Measurements from ENCODE around the gene SH3RF2.

The SH3RF2 gene

DNA sequence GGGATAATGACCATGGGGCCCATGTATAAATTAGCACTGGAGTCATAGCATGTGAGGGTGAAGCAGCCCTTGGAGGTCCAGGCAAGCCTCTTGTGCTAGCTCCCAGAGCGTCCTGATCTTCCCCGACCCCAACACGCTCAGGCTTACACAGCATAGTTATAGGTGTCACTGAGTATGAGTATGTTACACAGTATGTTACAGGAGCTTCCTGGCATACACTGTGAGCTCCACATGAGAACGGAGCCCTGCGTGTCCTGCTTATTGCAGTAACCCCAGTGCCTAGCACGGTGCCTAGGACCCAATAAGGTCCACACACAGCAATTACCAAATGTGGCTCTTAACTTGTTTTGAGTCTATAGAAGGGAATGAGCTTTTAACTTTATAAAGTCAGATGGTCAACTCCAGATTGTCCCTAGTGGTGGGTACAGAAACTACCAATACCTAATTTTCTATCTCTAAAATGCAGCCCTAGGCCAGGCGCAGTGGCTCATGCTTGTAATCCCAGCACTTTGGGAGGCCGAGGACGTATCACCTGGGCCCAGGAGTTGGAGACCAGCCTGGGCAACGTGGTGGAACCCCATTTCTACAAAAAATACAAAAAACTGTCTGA is 104.9 kb downstream of the SH3RF2 start:
- peak; percentile 43 for DNase-seq (ENCODE audit: low read depth)

DNA sequence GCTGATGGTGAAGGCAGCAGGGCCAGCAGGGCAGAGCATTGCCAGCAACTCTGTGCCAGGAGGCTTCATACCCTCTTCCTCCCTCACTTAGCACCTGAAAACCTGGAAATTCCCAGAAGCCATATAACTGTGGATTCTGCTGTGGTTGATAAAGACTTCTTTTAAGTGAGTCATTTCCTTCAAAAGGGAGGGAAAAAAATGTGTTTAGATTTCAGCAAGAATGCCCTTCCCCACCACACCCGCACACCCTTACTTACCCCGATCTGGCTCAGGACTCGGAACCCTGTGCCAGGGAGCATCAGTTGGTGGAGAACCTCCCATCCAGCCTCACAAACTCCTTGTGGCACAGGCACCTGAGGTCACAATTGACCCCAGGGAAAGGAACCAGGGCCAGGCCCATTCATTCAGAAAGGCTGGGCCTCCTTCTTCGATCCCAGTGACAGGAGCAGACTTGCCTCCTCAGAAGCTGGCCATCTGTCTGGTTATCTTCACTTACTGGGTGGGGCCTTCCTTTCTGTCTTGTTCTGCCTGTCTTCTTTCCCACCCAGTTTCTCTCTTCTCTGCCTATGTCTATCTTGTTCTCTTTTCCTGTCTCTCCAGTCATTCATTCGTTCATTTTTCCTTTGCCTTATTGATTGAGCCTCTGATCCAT is 106.4 kb downstream of the SH3RF2 start:
- DNase-seq (ENCODE audit: low read depth), result peak; percentile 88

DNA sequence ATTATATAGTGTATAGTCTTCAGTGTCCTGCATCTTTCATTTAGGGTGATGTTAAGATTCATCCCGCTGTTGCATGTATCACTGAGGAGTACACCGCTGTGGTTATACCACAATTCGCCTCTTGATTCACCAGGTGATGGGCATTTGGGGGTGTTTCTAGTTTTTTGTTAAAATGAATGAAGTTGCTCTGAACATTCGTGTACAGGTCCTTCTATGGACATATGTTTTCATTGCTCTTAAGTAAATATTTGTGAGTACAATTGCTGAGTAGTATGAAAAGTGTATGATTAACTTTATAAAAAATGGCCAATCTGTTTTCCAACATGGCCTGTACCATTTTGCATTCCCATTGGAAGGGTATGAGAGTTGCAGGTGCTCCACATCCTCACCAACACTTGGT is 107.3 kb downstream of the SH3RF2 start:
- no peak for DNase-seq (ENCODE audit: low read depth)

DNA sequence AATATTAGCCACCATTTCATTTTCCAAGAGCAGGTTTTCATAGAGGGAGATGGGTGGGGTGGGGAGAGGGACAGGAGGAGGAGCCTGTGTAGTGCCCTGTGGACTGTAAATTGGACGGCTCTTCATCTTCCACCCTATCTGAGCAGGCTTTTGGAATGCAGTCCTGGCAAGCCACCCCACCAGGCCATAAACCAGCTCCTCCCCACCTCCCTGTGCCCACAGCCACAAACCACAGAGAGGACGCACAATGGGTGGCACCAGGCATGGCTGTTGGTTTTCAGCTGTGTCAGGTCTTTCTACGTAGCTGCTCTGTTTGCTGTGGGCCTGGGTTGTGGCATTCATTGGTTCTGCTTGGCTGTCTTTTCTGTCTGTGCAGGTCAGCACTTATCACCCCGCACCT is 111.0 kb downstream of the SH3RF2 start:
- DNase-seq (ENCODE audit: low read depth), result no peak

DNA sequence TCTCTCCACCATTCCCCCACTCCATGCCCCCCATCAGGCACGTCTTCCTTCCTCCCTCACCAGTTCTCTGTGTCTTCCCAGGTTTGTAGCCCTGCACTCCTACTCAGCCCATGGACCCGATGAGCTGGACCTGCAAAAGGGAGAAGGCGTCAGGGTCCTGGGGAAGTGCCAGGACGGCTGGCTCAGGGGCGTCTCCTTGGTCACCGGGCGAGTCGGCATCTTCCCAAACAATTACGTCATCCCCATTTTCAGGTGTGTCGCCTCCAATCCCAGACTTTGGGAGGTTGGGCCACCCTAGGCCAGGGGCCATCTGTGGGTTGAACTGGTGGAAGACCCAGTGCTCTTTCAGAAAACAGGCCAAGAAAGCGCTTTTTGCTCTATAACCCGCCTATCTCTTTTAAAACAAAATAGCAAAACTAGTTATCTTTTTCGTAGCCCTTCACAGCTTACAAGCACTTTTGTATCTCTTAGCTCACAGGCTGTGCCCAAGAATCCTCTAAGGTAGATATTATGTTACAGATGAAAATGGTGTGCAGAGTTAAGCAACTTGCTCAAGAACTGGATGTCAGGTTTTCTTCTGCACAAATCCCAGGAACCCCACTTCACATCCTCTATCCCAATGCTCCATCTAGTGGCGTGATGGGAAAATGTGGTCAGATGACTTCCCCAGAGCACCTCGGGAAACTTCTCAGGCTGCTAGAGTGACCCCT is 112.8 kb downstream of the SH3RF2 start:
- peak; percentile 81 for DNase-seq (ENCODE audit: low read depth)

DNA sequence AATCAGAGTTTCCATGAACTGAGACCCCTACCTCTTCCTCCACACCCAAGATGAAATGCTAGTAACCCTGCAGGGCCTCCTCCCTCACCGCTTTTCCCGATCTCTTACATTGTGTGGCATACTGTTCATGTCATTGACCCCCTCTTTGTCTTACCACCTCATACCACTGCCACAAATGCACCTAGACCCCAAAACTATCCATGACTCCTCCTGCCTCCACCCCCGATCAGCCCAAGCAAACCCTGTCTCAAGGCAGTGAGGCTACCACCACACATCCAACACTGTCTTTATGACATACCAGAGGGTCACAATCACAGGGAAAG is 113.3 kb downstream of the SH3RF2 start:
- no peak for DNase-seq (ENCODE audit: low read depth)

DNA sequence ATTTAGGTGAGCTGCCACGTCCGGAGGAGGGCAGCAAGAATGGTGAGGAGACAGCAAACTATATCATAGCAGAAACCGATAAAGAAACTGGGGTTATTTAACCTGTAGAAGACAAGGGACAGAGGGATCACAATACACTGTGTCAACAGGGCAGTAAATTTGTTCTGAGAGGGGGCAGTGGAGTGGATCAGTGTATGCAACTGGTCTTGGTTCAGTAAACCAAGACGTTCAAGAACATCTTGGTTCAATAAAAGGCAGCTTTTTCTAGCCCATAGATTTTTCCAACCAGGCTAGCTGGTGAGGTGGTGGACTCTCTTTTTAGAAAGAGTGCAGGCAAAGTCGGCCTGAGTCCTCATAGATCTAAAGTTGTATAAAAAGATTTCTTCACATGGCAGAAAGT is 113.7 kb downstream of the SH3RF2 start:
- no peak for DNase-seq (ENCODE audit: low read depth)

DNA sequence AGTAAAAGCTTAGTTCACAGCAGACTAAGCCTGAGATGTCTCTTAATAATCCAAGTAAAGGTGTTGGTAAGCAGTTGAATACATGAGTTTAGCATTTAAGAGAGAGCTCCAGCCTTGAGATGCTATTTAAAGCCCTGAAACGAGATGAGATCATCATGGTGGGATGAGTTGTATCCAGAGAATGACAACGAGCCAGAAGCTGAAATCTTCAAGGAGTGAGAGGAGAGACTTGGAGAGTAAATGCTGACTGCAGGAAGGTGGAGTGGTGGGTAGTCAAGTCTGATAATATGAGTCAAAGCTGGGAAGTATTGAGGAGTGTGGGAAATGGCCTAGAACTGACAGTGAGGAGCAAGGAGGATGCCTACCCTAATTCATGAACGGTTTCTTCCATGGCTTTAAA is 115.3 kb downstream of the SH3RF2 start:
- peak; percentile 60 for DNase-seq (ENCODE audit: low read depth)

DNA sequence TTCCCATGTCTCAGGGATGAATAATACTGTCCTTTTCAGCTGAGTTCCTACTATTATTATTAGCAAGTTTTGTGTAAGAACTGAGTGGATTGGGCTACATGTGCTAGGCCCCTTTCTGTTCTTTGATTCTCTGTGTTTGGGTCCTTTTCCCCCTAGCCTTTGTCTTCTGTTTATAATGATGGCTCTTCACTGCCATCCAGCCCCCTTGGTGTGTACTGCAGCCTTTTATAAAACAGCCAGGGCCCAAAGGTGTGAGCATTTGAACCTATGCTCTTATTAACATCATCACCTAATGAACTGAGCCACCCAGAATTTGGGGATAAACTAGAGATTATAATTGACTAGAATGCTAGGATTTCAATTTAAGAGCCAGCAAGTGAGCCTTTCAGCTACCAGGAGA is 116.4 kb downstream of the SH3RF2 start:
- DNase-seq (ENCODE audit: low read depth), result peak; percentile 32

DNA sequence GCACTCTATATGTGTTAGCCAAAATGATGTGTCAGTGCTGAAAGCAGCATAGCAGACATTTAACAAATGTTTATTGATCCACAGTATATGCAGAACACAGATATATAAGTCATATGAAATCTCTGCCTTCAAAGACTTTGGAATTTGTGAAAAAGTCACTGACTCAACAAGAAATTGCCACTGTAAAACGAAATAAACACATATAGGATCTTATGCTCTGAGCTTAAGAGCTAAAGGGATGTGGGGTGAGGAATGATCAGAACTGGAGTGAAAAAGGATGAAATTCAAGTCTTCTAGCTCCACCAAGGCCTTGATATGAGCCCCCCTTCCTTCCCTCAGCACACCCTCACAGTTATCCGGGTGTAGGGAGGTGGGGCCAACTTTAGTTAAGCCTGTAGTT is 119.1 kb downstream of the SH3RF2 start:
- no peak for DNase-seq (ENCODE audit: low read depth)

DNA sequence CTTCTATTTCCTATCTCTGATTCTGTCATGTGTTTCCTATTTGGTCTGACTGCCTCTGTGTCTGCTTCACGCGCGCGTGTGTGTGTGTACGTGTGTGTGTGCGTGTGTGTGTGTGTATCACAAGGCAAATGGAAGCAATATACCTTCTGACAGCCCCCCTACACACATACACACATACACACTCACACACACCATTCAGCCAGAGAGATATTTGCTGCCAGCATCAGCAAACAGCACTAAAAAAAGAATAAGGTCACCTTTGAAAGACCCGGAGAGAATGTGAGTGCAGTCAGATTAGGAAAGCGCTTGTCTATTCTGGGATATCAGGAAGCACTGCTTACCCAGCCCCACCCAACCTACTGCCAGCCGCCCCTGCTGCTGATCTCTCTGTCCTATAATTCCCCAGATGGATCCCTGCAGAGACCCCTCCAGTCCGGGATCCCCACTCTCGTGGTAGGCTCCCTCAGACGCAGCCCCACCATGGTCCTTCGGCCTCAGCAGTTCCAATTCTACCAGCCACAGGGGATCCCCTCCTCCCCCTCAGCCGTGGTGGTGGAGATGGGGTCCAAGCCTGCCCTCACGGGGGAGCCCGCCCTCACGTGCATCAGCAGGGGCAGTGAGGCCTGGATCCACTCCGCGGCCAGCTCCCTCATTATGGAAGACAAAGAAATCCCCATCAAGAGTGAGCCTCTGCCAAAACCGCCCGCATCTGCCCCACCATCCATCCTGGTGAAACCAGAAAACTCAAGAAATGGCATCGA is 123.3 kb downstream of the SH3RF2 start:
- no peak for DNase-seq (ENCODE audit: low read depth)

DNA sequence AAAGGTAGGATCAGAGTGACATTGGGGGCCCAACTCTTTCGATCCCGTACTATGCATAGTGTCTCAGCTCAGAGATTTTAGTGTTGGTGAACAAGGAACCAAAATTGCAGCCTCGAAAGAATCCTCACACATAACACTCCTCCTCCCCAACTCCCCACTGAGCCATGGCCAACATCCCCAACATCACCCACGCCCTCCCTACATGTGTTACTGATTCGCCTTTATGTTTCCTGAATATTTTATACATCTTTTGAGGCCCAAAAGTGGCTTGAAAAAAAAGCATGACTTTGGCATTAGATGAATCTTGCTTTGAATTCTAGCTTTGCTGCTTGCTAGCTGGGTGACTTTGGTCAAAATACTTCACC is 123.8 kb downstream of the SH3RF2 start:
- no peak for DNase-seq (ENCODE audit: low read depth)

DNA sequence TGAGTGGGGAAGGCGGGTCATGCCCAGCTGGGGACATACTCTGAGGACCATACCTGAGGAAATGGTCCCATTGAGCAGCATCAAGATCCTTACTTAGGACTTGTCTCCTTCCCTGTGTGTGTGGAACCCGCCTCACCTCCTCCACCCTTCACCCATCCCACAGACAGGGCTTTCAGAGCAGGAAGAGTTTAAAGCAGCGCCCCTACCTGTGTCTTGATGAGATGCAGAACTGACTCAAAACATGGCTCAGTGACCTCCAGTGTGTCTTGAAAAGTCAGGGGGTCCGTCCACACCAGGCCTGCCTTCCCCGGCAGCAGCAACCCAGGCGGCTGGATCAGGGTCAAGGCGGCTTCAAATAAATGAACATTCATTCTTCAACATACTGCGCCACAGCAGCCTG is 130.6 kb downstream of the SH3RF2 start:
- no peak for DNase-seq (ENCODE audit: low read depth)

DNA sequence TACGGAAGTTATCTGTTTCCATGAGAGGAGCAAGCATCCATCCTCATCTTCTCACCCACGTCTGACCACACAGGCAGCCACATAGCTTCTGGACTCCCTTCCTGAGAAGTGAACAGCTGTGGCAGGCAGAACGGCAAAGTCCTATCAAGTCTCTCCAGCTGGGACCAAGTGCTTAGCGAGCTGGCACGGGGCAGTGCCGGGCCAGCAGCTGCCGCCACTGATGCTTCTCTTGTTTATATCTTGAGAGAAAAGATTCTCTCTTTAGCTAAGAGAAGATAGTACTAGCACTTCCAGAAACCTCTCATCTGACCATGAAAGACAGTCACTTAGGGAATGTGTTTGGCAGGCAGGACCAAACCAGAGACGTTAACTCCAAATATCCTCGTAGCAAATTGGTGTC is 131.8 kb downstream of the SH3RF2 start:
- no peak for DNase-seq (ENCODE audit: low read depth)

DNA sequence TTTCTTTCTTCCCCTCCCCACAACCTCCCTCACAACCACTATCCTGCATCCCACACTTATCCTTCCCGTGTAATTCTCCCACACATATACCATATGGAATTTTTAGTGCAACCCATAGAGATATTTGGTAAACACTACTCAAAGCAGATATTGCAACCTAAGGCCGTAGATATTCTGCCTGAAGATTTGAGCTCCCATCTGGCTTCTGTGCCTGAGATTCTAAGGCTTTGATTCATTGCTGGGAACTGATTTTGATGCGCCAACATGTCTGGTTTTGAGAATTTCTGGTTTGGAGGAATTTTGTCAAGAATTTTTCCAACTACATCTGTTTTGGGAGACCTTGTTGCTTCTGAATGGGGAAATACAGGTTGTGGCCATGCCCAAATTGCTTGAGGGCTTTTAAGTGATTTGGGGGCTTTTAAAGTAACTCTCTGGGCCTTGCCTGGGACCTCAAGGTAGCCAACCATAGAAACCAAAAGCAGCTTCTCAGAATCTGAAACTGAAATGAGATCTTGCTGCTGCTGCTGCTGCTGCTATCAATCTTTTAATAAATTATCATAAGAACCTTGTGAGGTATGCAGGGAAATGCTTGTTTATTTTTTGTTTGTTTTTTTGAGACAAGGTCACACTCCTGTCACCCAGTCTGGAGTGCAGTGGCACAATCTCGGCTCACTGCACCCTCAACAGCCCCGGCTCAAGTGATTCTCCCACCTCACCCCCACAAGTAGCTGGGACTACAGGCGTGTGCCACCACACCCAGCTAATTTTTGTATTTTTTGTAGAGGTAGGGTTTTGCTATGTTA is 132.8 kb downstream of the SH3RF2 start:
- DNase-seq (ENCODE audit: low read depth), result no peak

DNA sequence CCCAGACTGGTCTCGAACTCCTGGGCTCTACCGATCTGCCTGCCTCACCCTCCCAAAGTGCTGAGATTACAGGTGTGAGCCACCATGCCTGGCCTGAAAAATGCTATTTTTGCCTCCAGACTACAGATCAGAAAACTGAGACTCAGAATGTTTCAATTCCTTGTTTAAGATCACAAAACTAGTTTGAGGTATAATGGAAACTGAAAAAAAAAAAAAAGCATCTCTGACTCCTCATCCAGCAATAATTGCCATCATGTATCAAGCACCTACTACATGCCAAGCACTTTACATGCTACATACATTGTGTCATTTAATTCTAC is 133.4 kb downstream of the SH3RF2 start:
- DNase-seq (ENCODE audit: low read depth), result no peak

DNA sequence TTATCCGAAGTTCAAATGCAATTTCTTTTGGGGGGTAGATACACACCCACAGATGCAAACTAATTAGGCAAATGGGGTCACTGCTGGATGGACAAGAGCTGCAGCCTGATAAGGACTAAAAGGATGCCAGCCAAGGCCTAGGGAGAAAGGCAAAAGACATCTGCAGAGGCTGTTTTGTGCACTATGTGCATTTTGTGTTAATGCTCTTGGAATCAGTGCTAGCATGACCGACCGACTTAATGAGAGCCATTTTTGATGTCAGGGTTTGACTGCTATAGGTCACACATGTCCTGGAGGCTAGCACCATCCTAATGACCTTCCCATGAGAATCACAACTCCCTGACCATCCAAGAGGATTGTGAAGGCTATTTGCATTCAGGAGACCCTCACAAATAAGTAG is 134.4 kb downstream of the SH3RF2 start:
- no peak for DNase-seq (ENCODE audit: low read depth)

DNA sequence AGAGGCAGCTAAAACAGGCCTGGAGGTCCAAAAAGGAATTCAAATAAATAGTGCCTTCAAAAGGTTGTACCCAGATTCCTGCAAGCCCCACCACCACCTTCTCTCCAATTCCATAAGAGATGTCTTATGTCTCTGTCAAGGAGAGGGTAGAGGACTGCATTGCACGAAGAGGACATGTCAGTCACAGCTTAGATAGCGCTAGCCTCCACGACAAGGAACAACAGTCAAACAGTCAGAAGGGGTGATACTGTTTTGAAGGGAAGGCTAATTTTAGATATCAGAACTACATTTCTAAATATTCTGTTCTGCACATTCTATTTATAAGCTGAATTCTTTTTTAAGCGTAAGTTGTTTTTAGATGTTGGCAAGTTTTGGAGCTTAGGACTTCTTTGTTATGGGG is 134.8 kb downstream of the SH3RF2 start:
- no peak for DNase-seq (ENCODE audit: low read depth)

DNA sequence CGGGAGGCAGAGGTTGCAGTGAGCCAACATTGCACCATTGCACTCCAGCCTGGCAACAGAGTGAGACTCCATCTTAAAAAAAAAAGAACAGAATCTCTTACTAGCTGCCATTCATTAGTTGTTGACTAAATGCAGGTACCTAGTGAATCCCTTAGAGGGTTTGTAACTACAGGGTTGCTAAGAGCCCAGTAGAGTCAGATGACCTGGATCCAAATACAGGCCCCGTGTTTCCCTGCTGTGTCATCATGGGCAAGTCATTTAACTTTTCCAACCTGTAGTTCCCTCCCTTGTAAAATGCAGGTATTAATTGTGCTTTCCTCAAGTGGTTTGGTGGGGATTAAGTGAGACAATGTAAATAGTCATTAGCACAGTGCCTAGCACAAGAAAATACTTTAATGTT is 136.2 kb downstream of the SH3RF2 start:
- DNase-seq (ENCODE audit: low read depth), result no peak

DNA sequence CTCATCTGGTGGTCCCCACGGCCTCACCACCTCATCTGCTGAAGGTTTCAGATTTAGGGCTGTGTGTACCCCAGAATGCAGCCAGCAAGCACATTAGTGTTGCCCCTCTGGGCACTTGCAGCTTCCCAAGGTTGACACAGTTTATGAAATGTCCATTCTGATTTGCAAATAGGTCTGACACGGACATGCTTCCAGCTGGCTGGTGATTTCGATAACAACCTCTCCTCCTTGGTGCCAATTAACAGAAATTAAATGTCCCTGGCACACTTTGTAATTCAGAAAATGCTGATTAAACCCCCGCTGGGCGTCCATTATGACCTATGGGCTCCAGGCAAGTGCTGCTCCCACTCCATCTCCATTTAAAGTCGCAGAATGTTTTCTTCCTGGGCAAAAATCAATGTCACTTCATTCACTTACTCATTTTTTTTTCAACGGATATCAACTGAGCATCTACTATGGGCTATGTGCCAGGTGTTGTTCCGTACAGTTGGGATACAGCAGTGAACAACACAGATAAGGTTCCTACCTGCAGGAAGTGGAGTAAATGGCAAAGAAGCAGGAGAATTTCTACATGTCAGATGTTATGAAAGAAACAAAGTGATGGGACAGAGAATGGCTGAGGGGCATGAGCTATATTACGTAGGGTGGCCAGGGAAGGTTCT is 137.0 kb downstream of the SH3RF2 start:
- no peak for DNase-seq (ENCODE audit: low read depth)

DNA sequence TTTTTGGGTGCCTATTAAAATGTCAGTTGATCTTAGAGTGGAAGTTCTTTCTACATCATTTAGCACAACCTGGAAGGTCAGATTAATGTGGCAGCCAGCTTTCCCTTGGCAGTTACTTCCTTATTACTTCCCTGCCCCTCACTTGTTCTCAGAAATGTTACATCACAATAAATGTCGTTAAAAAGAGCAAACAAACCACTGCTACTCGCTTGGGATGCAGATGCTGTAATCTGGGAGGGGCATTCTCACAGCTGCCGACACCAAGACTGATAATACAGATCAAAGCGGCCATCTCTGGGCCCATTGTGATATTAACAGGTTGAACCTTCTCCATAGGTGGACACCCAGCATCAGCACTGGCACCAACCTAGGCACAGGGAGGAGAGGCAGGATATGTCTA is 139.7 kb downstream of the SH3RF2 start:
- DNase-seq (ENCODE audit: low read depth), result no peak

DNA sequence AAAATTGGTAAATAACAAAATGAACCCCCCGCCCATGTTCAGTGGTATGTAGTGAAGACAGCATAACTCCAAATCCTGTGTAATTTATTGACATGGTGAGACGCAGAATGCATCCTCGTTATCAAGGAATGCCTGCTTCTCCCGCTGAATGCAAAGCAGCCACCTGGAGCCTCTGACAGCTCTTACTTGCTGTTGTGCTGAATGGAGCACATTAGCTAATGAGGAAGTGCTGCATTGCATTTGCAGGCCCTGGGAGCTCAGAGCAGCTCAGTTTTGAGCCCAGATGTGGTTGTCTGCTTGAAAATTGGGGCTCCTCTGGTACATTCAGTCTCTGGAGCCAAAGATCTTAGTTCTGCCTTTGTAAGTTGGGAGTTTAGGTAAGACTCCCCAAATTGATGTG is 140.1 kb downstream of the SH3RF2 start:
- DNase-seq (ENCODE audit: low read depth), result no peak
